ENCODE measurements around the gene ADGRA3. TPM values are rescaled to one million over a fixed set of nuclear protein-coding genes. Genes with fewer than 3 reads are reported as not detected.
"Not testable (repeated sequence)": the region's sequence is repeated elsewhere in the genome, so short reads cannot be mapped to it uniquely, and the experiment has no call there.

ADGRA3 gene
- total RNA-seq, 1 donor from 2014 or later: 15.8 TPM

- no peak overlapping the region for H3K4me3 ChIP-seq
- peak; percentile 62 for TF ChIP-seq CTCF (IDR thresholded peaks at IDR 0.05)
- H3K9me3 ChIP-seq: no peaks in the 10 kb centered on the region
- no peaks in the 10 kb centered on the region for H3K4me1 ChIP-seq
- peaks cover 11% of the 10 kb centered on the region for H3K36me3 ChIP-seq
- intact Hi-C loops (cut with DNase I): no loop called here
- no peak for DNase-seq
- no peaks in the 10 kb centered on the region for H3K27me3 ChIP-seq (ENCODE audit: low read depth)
- H3K27ac ChIP-seq: no peak overlapping the region
- ATAC-seq: peak in 1 of 2 donors; percentile 49
Measured at GRCh38 chr4:22389240-22389870, 126.5 kb downstream of the ADGRA3 start.

GRCh38 chr4:22385611-22386011, 130.3 kb downstream of the ADGRA3 start:
- ATAC-seq: no peak
- Histone ChIP-seq H3K4me3 (no peak overlapping the region), H3K27me3 (ENCODE audit: low read depth) (no peaks in the 10 kb centered on the region), H3K27ac (no peak overlapping the region), H3K9me3 (no peaks in the 10 kb centered on the region), H3K36me3 (peaks cover 11% of the 10 kb centered on the region), H3K4me1 (no peaks in the 10 kb centered on the region)
- TF ChIP-seq CTCF (IDR thresholded peaks at IDR 0.05): no peak
- intact Hi-C loops (cut with DNase I): no loop called here
- no peak for DNase-seq

GRCh38 chr4:22384154-22384553, 131.7 kb downstream of the ADGRA3 start:
- Histone ChIP-seq H3K27ac (no peak overlapping the region), H3K36me3 (peaks cover 11% of the 10 kb centered on the region), H3K27me3 (ENCODE audit: low read depth) (no peaks in the 10 kb centered on the region), H3K9me3 (no peaks in the 10 kb centered on the region), H3K4me1 (no peaks in the 10 kb centered on the region), H3K4me3 (no peak overlapping the region)
- TF ChIP-seq CTCF (IDR thresholded peaks at IDR 0.05): no peak
- ATAC-seq (no peak), DNase-seq (no peak)
- intact Hi-C loops (cut with DNase I): no loop called here

GRCh38 chr4:22382216-22382615, 133.7 kb downstream of the ADGRA3 start:
- H3K27ac ChIP-seq; H3K4me3 ChIP-seq; H3K27me3 ChIP-seq (ENCODE audit: low read depth); H3K9me3 ChIP-seq; H3K4me1 ChIP-seq; DNase-seq; intact Hi-C loops (cut with DNase I); H3K36me3 ChIP-seq; ATAC-seq: not testable (repeated sequence)

- Histone ChIP-seq H3K9me3 (no peaks in the 10 kb centered on the region), H3K4me1 (no peaks in the 10 kb centered on the region), H3K27ac (no peak overlapping the region), H3K4me3 (no peak overlapping the region), H3K36me3 (no peaks in the 10 kb centered on the region), H3K27me3 (ENCODE audit: low read depth) (no peaks in the 10 kb centered on the region)
- no peak for DNase-seq
- no peak for ATAC-seq
- TF ChIP-seq CTCF (IDR thresholded peaks at IDR 0.05): no peak
- intact Hi-C loops (cut with DNase I): no loop called here
Measured at GRCh38 chr4:22372986-22373385, 142.9 kb downstream of the ADGRA3 start.

GRCh38 chr4:22369901-22370562, 145.8 kb downstream of the ADGRA3 start:
- no peak for DNase-seq

More at GRCh38 chr4:22369901-22370562, 145.8 kb downstream of the ADGRA3 start:
- Histone ChIP-seq H3K27ac (no peak overlapping the region), H3K4me3 (no peak overlapping the region), H3K36me3 (no peaks in the 10 kb centered on the region), H3K27me3 (ENCODE audit: low read depth) (no peaks in the 10 kb centered on the region), H3K9me3 (no peaks in the 10 kb centered on the region), H3K4me1 (no peaks in the 10 kb centered on the region)
- no peak for ATAC-seq
- intact Hi-C loops (cut with DNase I): no loop called here
- TF ChIP-seq CTCF (IDR thresholded peaks at IDR 0.05): no peak

All from lower lobe of right lung (tissue), 2 donors.